Stimulated activated CD8-positive, alpha-beta memory T cell treated with anti-CD3 and anti-CD28 coated beads, Interleukin-7, amount 100 ng/mL, for 48 hours (primary cell): ENCODE results near the gene PCYT2.

Experiments used
- DNase-seq, 2 donors: peaks; one replicate each; pipeline ENCODE4 v3.0.0-alpha.2; 2020; ENCODE audit warnings: low read depth in 1 of 2; ENCODE audit errors: extremely low read depth in 1 of 2

PCYT2 gene

GRCh38 chr17:81944858-81945257, 33.7 kb upstream of the PCYT2 start:
- DNase-seq: no peak

- DNase-seq: no peak
These were observed 31.0 kb upstream of the PCYT2 start for GRCh38 chr17:81942167-81942553.

- no peak for DNase-seq
These were observed 30.4 kb upstream of the PCYT2 start for GRCh38 chr17:81941484-81942166.

DNA sequence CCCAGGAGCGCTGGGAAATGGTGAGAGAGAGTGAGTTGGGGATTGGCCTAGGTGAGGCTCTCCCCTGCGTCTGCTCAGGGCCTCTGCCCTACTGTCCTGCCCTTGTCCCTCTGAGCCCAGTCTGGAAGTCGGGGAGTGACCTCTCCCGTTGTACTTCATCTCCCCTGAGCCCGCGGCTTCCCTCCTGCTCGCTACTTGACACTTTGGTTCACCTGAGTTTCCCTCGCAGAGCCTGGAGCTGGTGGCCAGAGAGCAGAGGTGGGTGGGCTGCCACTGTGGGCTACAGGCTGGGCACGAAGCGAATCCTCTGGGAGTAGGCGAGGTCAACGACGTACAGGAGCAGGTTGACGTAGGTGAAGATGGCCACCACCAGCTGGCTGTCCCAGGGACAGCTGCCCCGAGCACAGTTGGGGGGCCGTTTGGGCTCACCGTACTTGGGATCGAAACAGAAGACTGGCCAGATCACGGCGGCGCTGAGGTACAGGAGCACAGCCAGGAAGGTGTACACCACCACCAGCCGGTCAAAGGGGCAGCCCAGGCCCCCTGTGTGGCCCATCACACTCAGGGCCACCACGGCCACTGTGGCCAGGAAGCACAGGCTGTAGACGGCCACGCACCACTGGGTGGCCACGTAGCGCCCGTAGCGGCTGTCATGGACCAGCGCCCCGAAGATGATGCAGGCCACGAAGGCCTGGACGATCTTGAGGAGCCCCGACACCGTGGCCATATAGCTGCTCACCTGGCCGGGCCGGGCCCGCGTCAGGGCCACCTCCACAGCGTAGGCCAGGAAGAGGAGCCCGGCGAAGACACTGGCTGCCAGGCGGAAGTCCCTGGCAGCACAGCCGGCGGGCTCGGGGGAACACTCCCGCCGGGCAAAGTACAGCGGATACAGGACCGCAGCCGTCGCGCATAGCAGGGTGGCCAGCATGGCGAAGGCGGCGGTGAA, 29.6 kb upstream of the PCYT2 start:
- DNase-seq: no peak

GRCh38 chr17:81939881-81940385, 28.7 kb upstream of the PCYT2 start:
- no peak for DNase-seq

DNA sequence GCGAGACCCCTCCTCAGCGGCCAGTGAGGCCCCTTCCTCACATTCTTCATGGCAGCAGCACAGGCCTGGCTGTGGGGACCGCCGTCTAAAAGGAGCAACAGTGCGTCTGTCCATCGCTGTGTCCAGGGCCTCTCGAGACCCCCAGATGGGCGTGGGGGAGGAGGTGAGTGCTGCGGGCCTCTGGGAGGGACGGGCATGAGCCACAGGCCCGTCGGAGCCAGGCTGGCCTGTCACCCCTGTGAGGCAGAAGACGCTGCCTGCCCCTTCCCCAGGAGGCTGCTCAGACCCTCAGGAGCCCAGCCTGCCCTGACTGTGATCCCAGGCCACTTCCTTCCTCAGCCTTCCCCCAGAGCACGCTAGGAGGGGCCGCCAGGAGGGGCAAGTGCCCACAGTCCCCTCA, 28.0 kb upstream of the PCYT2 start:
- DNase-seq: no peak

GRCh38 chr17:81935709-81936084, 24.5 kb upstream of the PCYT2 start:
- no peak for DNase-seq

DNA sequence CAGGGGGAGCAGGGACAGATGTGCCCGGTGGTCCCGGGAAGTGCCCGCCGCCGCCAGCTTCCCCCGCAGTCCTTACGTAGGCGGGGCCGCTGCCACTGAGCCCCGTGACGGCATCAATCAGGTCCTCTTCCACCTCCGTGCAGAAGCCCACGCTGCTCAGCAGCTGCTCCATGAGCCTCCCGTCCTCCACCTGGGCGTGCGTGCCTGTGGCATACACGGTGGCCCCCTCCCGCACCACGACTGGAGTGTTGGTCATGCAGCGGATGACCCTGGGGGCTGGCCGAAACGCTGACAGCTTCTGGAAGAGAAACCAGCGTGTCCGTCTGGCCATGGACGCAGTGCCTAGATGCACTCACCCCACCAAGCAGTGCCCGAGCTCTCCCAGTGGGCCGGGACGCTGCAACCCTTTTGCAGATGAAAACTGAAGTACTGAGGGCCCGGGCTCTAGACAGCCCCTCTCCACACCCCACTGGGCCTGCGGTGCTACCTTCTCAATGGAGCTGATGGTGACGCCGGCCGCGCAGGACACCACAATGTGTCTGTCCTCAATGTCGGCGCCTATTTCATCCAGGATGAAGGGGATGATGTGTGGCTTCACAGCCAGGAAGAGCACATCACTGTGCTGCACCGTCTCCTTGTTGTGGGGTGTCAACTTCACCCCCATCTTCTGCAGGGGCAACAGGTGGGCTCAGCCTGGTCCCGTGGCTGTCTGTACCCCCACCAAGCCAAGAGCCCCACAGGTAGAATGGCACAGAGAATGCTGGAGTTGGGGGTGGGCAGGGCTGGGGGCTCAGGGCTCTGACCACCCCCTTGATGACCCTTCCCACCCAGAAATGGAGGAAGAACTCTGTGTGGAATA, 23.9 kb upstream of the PCYT2 start:
- DNase-seq: no peak

DNA sequence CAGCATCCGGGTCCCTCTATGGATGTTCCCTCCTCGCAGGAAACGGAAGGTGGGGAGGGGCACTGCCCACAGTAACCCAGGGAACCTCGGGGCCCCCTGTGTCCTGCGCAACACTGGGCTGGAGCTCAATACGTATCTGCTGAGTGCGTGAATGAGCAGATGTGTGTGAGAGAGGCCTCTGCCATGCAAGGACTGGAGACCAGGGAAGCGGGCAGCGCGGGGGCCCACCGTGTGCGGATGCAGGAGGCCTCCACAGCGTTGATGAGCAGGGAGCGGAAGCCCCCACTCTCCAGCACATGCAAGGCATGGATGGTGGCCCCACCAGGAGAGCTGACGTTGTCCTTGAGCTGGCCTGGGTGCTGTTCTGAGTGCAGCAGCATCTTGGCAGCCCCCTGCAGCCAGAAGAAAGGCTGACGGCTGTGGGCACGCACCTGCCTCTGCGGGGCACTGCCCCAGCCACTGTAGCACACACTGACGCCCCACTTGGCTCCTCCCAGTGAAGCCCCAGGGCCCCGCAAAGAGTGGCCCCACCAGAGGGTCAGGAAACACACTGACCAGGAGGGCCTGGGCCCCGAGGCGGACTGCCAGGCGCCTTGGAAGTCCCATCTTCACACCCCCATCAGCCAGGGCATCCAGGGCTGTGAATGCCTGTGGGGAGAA, 23.0 kb upstream of the PCYT2 start:
- no peak for DNase-seq

GRCh38 chr17:81933178-81933699, 22.0 kb upstream of the PCYT2 start:
- no peak for DNase-seq

DNA sequence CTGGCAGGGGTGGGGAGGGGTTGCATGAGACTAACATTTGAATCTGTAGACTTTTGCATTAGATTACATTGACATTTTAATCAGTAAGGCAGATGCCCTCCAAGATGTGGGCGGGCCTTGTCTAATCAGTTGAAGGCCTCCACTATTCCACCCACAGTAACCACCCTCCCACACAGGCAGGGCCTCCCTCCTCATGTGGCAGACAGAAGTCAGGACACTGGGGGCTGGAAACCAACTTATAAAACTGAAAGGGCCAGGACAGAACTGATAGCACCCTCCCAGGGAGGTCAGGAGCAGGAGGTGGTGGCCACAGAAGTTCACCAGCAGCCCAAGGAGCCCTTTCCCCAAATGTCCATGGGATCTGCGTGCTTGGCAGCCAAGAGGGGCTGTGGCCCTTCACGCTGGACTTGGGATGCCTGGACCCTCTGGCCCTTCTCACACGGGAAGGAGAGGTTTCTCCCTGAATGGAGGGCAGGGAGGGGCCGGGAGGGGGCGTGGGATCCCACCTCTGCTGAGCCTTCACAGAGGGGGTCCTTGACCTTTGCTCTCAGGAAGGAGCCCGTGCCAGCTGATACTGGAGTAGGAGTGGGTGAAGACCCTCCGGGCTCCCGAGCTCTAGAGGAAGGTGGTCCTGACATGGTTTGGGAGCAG, 21.3 kb upstream of the PCYT2 start:
- no peak for DNase-seq

DNA sequence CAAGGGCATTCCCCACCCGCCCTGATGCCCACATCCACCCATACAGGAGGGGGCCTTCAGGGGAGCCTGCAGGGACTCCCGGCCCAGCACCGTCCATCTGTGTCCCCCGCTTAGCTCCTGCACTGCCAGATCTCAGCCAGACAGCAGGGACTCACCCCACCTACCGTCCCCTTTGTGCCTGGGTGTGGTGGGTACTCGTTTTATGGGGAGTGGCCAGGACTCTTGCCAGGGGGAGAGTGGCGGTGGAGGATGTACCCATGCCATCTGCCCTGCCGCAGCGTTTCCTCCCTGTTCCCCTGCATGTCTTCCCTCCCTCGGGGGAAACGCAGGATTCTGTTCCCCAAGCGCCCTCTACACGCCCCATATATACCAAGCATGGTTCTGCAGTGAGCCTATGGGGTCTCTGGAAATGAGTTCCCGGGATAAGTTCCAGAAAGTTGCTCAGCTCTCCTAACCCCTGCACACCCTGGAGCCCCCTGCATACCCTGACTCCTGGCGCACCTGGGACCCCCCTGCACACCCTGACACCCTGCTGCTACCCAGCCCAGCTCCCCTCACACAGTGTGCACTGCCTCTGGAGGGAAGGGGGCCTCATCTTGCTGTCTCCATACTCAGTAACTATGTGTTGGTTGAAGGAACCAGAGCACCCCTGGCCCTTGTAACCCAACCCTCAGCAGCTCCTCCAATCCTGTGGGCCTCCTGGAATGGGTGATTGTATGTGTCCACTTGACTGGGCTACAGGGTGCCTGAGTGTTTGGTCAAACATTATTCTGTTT, 20.5 kb upstream of the PCYT2 start:
- DNase-seq: no peak

DNA sequence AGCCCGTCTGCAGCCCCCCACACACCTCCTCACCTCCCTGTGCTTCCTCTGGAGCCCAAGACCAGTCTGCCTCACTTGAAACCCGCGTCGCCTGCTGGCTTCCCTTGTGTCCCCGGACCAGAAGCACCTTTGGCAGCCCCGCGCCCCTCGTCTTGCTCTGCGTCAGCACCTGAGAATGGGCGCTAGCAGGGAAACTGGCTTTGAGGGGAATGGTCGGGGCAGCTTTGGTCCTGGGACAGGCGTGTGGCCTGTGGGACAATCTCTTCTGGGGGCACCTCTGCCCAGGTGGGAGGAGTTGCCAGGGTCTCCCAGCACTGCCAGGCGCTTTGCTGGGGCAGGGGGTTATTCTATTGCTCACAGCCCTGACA, 20.0 kb upstream of the PCYT2 start:
- DNase-seq: no peak

DNA sequence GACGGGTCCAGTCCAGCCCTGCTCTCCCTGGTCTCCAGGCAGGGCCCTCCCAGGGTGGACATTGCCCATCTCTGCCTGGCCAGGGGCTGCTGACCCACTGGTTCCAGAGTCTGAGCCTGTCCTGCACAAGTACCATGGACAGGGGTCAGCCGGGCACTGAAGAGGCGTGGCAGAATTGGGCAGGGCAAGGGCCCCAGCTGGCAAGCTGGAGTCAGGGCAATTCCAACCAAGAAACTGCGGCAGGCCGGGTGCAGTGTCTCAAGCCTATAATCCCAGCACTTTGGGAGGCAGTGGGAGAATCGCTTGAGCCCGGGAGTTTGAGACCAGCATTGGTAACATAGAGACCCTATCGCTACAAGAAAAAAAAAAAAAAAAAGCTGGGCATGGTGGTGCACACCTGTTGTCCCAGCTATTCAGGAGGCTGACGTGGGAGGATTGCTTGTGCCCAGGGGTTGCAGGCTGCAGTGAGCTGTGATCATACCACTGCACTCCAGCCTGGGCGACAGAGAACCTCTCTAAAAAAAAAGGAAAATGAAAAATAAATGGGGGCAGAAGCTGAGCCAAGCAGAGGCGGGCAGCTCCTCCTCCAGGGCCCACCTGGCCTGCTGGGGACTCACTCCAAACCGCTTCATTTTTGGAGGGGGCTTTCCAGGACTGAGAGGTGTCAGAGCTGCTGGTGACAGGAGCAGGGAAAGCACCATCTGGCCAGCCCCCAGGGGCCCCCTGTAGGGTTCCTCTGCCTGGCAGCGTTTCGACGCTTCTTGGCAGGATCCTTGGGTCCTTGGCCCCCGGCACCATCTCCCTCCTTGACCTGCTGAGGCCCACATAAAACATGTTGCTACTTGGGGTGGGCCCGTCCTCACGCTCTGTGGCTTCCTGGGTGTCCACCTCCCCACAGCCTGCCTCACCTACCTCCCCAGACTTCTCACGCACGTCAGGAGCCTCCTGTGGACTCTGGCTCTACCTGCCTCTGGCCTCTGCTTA, 19.2 kb upstream of the PCYT2 start:
- no peak for DNase-seq

DNA sequence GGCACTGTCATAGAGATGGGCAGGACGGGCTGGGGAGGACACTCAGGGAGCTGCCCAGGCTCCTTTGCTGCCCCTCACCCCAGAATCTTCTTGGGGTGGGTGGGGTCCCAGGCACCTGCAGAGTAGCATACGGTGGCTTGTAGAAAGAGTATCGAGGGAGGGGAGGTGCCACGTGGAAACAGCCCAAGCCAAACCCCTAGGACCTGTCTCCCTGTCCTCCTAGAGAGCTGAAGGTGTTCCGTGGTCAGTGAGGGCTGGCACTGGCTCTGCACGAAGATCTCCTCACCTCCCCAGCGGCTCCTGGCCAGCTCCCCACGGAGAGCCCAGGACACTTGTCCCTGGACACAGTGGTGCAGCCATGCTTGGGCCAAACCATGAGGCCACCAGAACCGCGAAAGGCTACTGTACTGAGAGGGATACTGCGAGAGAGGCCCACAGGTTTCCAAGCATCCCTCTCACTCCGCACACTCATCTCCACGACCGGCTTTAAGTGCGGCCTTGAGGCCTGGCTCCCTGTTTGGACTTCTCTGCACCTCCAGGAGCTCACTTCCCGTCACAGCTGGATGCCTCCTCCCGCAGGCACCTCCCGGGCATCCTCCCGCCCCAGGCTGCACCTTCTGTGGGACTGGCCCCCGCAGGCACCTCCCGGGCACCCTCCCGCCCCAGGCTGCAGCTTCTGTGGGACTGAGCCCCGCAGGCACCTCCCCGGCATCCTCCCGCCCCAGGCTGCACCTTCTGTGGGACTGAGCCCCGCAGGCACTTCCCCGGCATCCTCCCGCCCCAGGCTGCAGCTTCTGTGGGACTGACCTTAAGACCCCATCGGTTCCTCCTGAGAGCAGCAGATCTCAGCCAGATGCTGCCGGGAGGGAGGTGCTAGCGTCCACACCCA, 18.3 kb upstream of the PCYT2 start:
- DNase-seq: no peak

DNA sequence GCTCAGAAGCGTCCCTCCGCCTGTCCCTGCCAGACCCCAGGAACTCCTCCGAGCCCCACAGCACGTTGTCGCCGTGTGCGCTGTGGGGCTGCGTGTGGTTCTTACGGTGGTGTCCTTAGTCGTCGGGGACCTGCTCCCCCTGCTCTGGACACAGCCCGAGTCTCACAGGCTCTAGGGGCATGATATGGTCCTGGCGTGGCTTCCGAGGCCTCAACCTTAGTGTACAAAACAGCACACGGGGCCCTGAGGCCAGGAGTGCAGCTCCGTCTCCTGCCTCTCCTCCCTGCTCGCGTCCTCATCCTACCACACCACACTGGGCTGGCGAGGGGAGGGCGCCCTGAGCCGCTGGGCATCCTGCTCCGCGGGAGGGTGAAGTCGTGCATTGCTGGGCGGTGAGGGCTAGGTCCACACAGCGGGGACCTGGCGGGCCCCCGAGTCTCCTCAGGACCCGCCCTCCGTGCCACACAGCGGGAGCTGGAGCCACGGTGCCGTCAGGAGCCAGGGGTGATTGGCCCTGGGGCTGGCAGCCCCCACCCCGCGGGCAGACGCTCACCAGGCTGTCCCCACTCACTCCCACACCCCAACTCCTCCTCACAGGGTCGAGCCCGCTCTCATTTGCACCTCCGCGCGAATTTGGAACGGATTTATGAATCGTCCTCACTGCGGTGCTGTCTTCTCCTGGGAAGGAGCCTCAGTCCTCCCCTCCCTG, 17.5 kb upstream of the PCYT2 start:
- no peak for DNase-seq
